Mesendoderm (in vitro differentiated cells): ENCODE data around the gene EIF2B4. TPM values are rescaled to one million over a fixed set of nuclear protein-coding genes. Genes with fewer than 3 reads are reported as not detected.

Experiments
- DNase-seq: peaks from one replicate; pipeline ENCODE4 v3.0.0; 2013
- H2AK5ac ChIP-seq: 2 replicates; pipeline ENCODE4 v1.6.1; 2013; ENCODE audit warnings: low read length, inconsistent platforms
- H2BK120ac ChIP-seq: 2 replicates; pipeline ENCODE4 v1.6.1; 2013; ENCODE audit warnings: low read depth, mild to moderate bottlenecking, low read length, moderate library complexity, mixed read lengths
- H2BK15ac ChIP-seq: replicated peaks from 2 replicates; pipeline ENCODE4 v1.6.1; 2013; ENCODE audit warnings: low read depth, mild to moderate bottlenecking, moderate library complexity
- H2BK5ac ChIP-seq: 2 replicates; pipeline ENCODE4 v1.6.1; 2013; ENCODE audit warnings: low read length, inconsistent platforms
- H3K18ac ChIP-seq: 2 replicates; pipeline ENCODE4 v1.6.1; 2013; ENCODE audit warnings: mild to moderate bottlenecking, low read length, mixed read lengths
- H3K23ac ChIP-seq: one replicate; pipeline ENCODE4 v1.6.1; 2013; ENCODE audit warnings: low read length
- H3K27ac ChIP-seq: 2 replicates; pipeline ENCODE4 v1.5.1; 2013; ENCODE audit warnings: low read depth, mild to moderate bottlenecking, inconsistent platforms, low read length, moderate library complexity
- H3K27me3 ChIP-seq: 2 replicates; pipeline ENCODE4 v1.6.1; 2013; ENCODE audit warnings: low read length, control low read depth, mild to moderate bottlenecking, inconsistent platforms; ENCODE audit not compliant: insufficient read depth, poor library complexity
- H3K36me3 ChIP-seq: 2 replicates; pipeline ENCODE4 v1.6.1; 2013; ENCODE audit warnings: low read length, inconsistent platforms; ENCODE audit not compliant: control insufficient read depth, insufficient read depth
- H3K4ac ChIP-seq: one replicate; pipeline ENCODE4 v1.6.1; 2013; ENCODE audit warnings: low read depth, mild to moderate bottlenecking, low read length, moderate library complexity
- H3K4me1 ChIP-seq: 2 replicates; pipeline ENCODE4 v1.6.1; 2013; ENCODE audit warnings: low read depth, low read length, inconsistent platforms; ENCODE audit not compliant: control insufficient read depth
- H3K4me2 ChIP-seq: 2 replicates; pipeline ENCODE4 v1.6.1; 2013; ENCODE audit warnings: low read length
- H3K4me3 ChIP-seq: 2 replicates; pipeline ENCODE4 v1.5.1; 2013; ENCODE audit warnings: mild to moderate bottlenecking, low read length
- H3K56ac ChIP-seq: one replicate; pipeline ENCODE4 v1.6.1; 2013; ENCODE audit warnings: low read length
- H3K79me1 ChIP-seq: 2 replicates; pipeline ENCODE4 v1.6.1; 2013; ENCODE audit warnings: low read length, inconsistent platforms
- H3K79me2 ChIP-seq: 2 replicates; pipeline ENCODE4 v1.6.1; 2013; ENCODE audit warnings: mild to moderate bottlenecking, low read length; ENCODE audit not compliant: control insufficient read depth, insufficient read depth
- H3K9ac ChIP-seq: 2 replicates; pipeline ENCODE4 v1.6.1; 2013; ENCODE audit warnings: low read length, inconsistent platforms
- H4K5ac ChIP-seq: one replicate; pipeline ENCODE4 v1.6.1; 2013; ENCODE audit warnings: low read length
- H4K8ac ChIP-seq: one replicate; pipeline ENCODE4 v1.6.1; 2013; ENCODE audit warnings: low read depth, mild to moderate bottlenecking, control low read depth, low read length, moderate library complexity
- WGBS: extraction: QIAGEN DNeasy Blood & Tissue Kit; methylation state at CpG from one replicate; pipeline ENCODE4 v1.1.7; 2013; ENCODE audit warnings: low lambda C conversion rate, missing lambda C conversion rate; ENCODE audit not compliant: insufficient coverage; ENCODE audit errors: extremely low coverage; 5-methylcytosine and 5-hydroxymethylcytosine counted together
- polyA plus RNA-seq, 2 experiments: library from polyadenylated mRNA; stranded (reverse); fragments of 200-250 nt; gene quantifications; one replicate each; pipeline ENCODE4 v1.2.3, GENCODE V29; 2013

The EIF2B4 gene
- polyA plus RNA-seq (2013, experiment 1 of 2): 44.6 TPM
- polyA plus RNA-seq (2013, experiment 2 of 2): 45.3 TPM

- H3K36me3 ChIP-seq: peaks cover 6% of the 10 kb centered on the region
- peaks cover 7% of the 10 kb centered on the region for H3K4me1 ChIP-seq
- H3K27ac ChIP-seq: no peak within 1 kb of the TSS
These were observed at the start of gene EIF2B4, which contains the start of gene SNX17 for GRCh38 chr2:27370026-27370815. Gene EIF2B4, minus strand, starts transcription at chr2:27370338. Its CDS starts 24 bp downstream, at chr2:27370314. Gene SNX17, plus strand, starts transcription at chr2:27370616. Its CDS starts 128 bp downstream, at chr2:27370744.

GRCh38 chr2:27416151-27416550, 46.0 kb upstream of the EIF2B4 start:
- Histone ChIP-seq H3K4ac (no peak overlapping the region), H4K8ac (no peak overlapping the region), H3K56ac (no peak overlapping the region), H3K18ac (no peak overlapping the region), H2BK120ac (no peak overlapping the region), H2BK5ac (no peak overlapping the region), H3K36me3 (no peaks in the 10 kb centered on the region), H3K23ac (no peak overlapping the region), H4K5ac (no peak overlapping the region), H3K4me3 (no peak overlapping the region), H3K4me1 (no peaks in the 10 kb centered on the region), H2AK5ac (no peak overlapping the region), H3K79me2 (no peaks in the 10 kb centered on the region), H2BK15ac (no peak overlapping the region), H3K79me1 (no peaks in the 10 kb centered on the region), H3K27me3 (no peaks in the 10 kb centered on the region), H3K4me2 (no peak overlapping the region), H3K27ac (no peak overlapping the region), H3K9ac (no peak overlapping the region)
- DNase-seq: no peak
- no CpG with 5 or more reads among the region's 6 CpGs for WGBS

More at GRCh38 chr2:27370026-27370815, at the start of gene EIF2B4, which contains the start of gene SNX17:
- no CpG with 5 or more reads among the region's 85 CpGs for WGBS
- Histone ChIP-seq H2BK120ac (no peak within 1 kb of the TSS), H2BK5ac (no peak within 1 kb of the TSS), H3K79me1 (peaks cover 21% of the 10 kb centered on the region), H3K4me2 (peak within 1 kb of the TSS; percentile 76), H2BK15ac (no peak within 1 kb of the TSS), H3K4me3 (peak within 1 kb of the TSS; percentile 96), H3K18ac (peak within 1 kb of the TSS; percentile 53), H3K56ac (peak within 1 kb of the TSS; percentile 98), H4K8ac (no peak within 1 kb of the TSS), H3K79me2 (peaks cover 15% of the 10 kb centered on the region), H2AK5ac (peak within 1 kb of the TSS; percentile 62), H4K5ac (no peak within 1 kb of the TSS), H3K27me3 (no peaks in the 10 kb centered on the region), H3K9ac (peak within 1 kb of the TSS; percentile 94), H3K23ac (peak within 1 kb of the TSS; percentile 91), H3K4ac (peak within 1 kb of the TSS; percentile 8)
- DNase-seq: peak; percentile 100

- H2BK15ac ChIP-seq: no peak overlapping the region
- no peak for DNase-seq
- H3K4me3 ChIP-seq: no peak overlapping the region
- H3K23ac ChIP-seq: no peak overlapping the region
- WGBS: no CpG with 5 or more reads among the region's 9 CpGs
- H3K36me3 ChIP-seq: no peaks in the 10 kb centered on the region
- H3K79me1 ChIP-seq: no peaks in the 10 kb centered on the region
- H2AK5ac ChIP-seq: no peak overlapping the region
- H3K4me1 ChIP-seq: no peaks in the 10 kb centered on the region
- H3K79me2 ChIP-seq: peaks cover 14% of the 10 kb centered on the region
- no peak overlapping the region for H4K8ac ChIP-seq
- no peak overlapping the region for H3K56ac ChIP-seq
- no peak overlapping the region for H2BK5ac ChIP-seq
- H3K4ac ChIP-seq: no peak overlapping the region
- no peak overlapping the region for H3K9ac ChIP-seq
- H3K4me2 ChIP-seq: no peak overlapping the region
- no peak overlapping the region for H3K18ac ChIP-seq
- H3K27me3 ChIP-seq: no peaks in the 10 kb centered on the region
- H2BK120ac ChIP-seq: no peak overlapping the region
- H4K5ac ChIP-seq: no peak overlapping the region
- no peak overlapping the region for H3K27ac ChIP-seq
These were observed 42.4 kb upstream of the EIF2B4 start for GRCh38 chr2:27412419-27413152.

- Histone ChIP-seq H3K23ac (peak within 1 kb of the TSS; percentile 72), H3K56ac (peak within 1 kb of the TSS; percentile 94), H4K5ac (no peak within 1 kb of the TSS), H2BK15ac (no peak within 1 kb of the TSS), H2AK5ac (peak within 1 kb of the TSS; percentile 50), H3K4me2 (peak within 1 kb of the TSS; percentile 92), H2BK120ac (no peak within 1 kb of the TSS), H3K79me1 (no peaks in the 10 kb centered on the region), H3K4ac (no peak within 1 kb of the TSS), H3K79me2 (peaks cover 38% of the 10 kb centered on the region), H3K4me1 (no peaks in the 10 kb centered on the region), H3K27me3 (no peaks in the 10 kb centered on the region), H3K9ac (peak within 1 kb of the TSS; percentile 92), H2BK5ac (no peak within 1 kb of the TSS), H3K18ac (peak within 1 kb of the TSS; percentile 43), H3K36me3 (no peaks in the 10 kb centered on the region), H3K27ac (peak within 1 kb of the TSS; percentile 78), H3K4me3 (peak within 1 kb of the TSS; percentile 83), H4K8ac (peak within 1 kb of the TSS; percentile 60)
- no CpG with 5 or more reads among the region's 82 CpGs for WGBS
- peak; percentile 96 for DNase-seq
These were observed 39.4 kb upstream of the EIF2B4 start, which contains the start of gene PPM1G for GRCh38 chr2:27409321-27410073. Gene PPM1G, minus strand, starts transcription at chr2:27409591. Its CDS starts 169 bp downstream, at chr2:27409422.

- Histone ChIP-seq H3K79me2 (peaks cover 44% of the 10 kb centered on the region), H2BK15ac (no peak overlapping the region), H3K4me1 (no peaks in the 10 kb centered on the region), H3K4ac (no peak overlapping the region), H3K4me2 (peak overlapping the region; percentile 68), H3K56ac (peak overlapping the region; percentile 94), H3K18ac (peak overlapping the region; percentile 43), H4K8ac (peak overlapping the region; percentile 60), H3K36me3 (no peaks in the 10 kb centered on the region), H2BK120ac (no peak overlapping the region), H2BK5ac (no peak overlapping the region), H3K23ac (peak overlapping the region; percentile 72), H2AK5ac (peak overlapping the region; percentile 50), H3K4me3 (peak overlapping the region; percentile 83), H4K5ac (no peak overlapping the region), H3K9ac (peak overlapping the region; percentile 92), H3K79me1 (no peaks in the 10 kb centered on the region), H3K27ac (peak overlapping the region; percentile 75), H3K27me3 (no peaks in the 10 kb centered on the region)
- no CpG with 5 or more reads among the region's 33 CpGs for WGBS
- DNase-seq: peak; percentile 25
These were observed 38.6 kb upstream of the EIF2B4 start for GRCh38 chr2:27408601-27409320.
